Activated naive CD4-positive, alpha-beta T cell treated with Interleukin-2 at 50 U/mL for 16 hours (primary cell): ENCODE results near the gene ESRP2.

Source experiments
- DNase-seq: peaks from one replicate; pipeline ENCODE4 v3.0.0-alpha.2; 2020

ESRP2 gene

GRCh38 chr16:68236826-68237242 is 907 bp upstream of the ESRP2 start:
- DNase-seq = no peak

GRCh38 chr16:68236137-68236825 is 354 bp upstream of the ESRP2 start:
- peak; percentile 40 for DNase-seq

- no peak for DNase-seq
These were observed 630 bp downstream of the ESRP2 start for GRCh38 chr16:68235108-68235886.

GRCh38 chr16:68234188-68235107 is 1.5 kb downstream of the ESRP2 start:
- DNase-seq = no peak

DNA sequence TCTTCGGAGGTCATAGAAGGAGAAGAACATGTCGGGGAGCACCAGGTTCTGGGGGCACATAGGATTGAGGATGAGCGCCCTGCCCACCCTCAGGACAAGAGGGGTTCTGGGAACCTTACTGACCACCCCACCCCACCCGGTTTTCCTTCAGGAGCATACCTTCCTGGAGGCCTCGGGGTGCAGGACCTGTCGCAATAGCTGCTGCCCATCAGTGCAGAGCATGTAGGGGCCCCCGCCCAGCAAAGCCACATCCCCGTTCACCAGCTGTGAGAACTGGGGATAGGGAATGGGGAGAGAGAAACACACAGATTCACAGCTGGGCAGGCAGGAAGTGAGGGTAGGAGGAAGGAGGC is 2.1 kb downstream of the ESRP2 start:
- no peak for DNase-seq

- no peak for DNase-seq
These were observed 2.7 kb downstream of the ESRP2 start for GRCh38 chr16:68233085-68233834.

DNA sequence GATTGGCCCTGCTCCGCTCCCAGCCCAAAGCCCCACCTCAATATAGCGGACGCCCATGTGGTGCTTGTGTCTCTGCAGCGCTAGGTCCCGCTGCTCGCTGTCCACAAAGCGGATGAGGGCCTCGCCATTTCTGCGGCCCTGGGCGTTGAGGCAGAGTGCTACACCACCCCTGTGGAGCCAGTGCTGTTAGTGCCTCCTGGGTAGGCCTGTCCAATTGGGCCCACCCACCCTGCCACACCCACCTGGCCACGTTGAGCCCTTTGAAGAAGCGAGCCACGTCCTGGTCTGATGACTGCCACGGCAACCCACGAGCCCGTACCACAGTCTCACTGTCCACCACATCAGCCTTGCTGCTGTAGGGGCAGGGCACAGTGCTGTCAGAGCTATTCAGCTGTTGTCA is 3.6 kb downstream of the ESRP2 start:
- DNase-seq = no peak

DNA sequence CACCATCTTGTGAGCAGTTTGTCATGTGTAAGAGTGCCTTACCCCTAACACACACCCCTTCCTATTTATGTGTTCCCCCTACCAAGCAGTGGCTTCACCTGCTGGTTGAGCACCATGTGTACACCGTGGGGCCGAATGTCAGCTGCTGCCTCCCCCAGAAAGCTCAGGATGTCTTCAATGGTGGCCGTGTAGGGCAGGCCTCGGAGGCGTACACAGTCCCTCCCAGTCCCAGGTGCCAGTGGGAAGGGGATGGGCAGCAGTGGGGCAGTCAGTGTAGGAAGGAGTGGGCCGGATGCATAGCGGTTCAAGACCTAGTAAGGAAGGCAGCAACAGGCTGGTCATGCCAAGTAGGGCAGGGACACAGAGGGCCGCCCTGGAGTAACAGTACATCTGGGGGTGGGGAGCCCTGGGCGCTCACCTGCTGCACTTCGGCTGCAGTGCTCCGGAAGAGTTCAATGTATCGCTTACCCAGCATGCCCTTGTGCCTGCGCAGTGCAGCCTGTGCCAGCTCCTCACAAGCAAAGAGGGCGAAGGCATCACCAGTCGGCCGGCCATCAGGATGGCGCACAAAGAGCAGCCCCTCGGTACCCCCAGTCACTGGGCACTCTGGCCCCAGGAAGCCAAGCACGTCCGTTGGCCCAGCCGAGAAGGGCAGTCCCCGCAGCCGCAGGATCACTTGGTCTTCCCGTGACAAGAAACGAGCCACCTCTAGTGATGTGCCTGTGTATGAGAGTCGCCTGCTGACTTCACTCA is 4.4 kb downstream of the ESRP2 start:
- no peak for DNase-seq

GRCh38 chr16:68230956-68231355 is 5.0 kb downstream of the ESRP2 start:
- DNase-seq = no peak

DNA sequence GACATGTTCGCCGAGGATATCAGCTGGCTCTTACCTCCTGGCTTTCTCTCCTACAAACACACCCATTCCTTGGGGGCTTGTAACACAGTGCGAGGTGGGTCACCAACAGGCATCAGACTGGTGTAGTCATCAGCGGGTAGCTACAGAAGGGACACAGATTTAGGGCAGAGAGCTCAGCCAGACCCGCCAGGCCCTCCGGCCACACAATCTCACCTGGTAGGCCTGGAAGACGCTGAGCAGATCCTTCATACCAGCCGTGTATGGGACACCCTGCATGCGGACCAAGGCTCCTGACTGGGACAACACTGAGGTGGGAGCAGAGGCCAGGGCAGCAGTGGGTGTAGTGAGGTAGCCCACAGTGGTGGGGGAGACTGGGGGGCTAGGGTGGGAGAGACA is 5.8 kb downstream of the ESRP2 start:
- no peak for DNase-seq

DNA sequence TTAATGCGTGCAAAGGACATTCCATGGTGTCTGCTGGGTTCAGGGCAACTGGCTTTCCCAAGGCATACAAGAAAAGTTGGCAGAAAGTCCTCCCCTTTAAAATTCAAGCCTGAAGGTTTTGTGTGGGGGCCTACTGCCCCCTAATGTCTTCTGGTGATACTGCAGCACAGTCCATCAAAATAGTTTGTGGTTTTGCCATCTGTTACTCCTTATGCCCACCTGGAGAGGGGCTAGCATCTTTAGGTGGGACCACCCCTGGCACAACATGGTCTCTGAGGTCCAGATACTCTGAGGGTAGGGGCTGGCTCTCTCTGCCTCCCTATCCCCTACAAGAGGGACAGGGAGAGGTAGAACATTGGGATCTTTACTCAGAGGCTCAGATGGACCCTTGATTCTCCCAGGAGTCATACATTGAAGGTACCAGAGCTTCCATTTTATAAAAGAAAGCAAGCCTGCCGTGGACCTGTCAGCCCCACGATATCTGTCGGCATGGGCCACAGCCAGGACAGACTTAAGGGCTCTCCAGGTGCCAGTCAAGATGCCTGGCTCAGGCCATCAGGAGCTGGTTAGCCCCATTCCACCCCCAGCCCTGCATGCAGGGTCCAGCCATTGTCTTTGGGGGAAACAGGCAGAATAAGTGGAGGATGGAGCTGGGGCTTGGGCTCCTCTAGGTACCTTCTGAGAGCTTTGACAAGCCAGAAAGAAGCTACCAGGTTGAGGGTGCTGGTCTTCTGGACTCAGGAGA is 6.3 kb downstream of the ESRP2 start:
- peak; percentile 50 for DNase-seq

- DNase-seq = no peak
These were observed 7.3 kb downstream of the ESRP2 start for GRCh38 chr16:68228652-68229051.

DNA sequence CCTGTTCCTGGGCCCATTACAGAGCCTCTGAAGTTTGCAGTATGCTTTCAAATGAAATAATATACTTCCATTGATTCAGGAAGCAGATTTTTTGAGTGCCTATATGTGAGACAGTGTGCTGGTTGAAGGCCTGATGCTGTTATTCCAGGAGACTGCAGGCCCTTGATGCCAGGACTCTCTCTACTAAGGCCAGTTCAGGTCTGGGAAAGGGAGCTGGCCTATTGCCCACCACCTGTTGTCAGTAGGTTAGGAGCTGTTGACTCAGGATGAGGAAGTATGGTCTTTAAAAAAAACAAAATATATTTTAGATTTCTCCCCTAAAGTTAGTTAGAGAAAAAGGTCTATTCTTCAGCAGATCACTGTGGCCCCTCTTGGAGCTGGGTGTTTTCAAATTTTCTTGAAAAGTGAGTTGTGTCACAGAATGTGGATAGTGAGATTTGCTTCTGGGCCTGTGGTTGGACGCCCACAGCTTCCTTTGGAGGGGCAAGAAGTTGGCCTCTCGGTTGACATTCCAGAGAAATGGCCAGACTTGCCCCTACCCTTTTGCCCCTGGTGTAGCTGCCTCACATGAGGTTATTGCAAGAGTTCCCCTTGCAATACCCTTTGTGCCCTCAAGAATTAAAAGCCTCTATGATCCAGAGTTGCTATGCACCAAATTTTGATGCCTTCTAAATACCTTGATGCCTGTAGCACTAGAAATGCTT is 7.9 kb downstream of the ESRP2 start:
- DNase-seq = no peak

GRCh38 chr16:68227183-68227793 is 8.6 kb downstream of the ESRP2 start:
- no peak for DNase-seq

- DNase-seq = no peak
These were observed 9.8 kb downstream of the ESRP2 start for GRCh38 chr16:68226116-68226515.

DNA sequence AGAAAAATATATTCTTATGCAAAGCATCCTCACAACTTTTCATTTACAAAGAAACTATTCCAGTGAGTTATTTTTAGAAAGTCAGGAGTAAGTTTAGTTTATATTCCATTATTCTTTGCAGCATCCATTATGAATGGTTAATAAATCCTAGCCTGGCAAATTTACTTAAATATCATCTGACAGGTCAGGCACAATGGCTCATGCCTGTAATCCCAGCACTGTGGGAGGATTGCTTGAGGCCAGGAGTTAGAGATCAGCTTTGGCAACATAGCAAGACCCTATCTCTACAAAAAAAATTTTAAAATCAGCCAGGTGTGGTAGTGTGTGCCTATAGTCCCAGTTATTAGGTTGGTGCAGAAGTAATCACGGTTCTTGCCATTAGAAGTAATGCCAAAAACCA is 12.9 kb downstream of the ESRP2 start:
- DNase-seq = no peak

GRCh38 chr16:68219725-68220351 is 16.1 kb downstream of the ESRP2 start:
- no peak for DNase-seq

- DNase-seq = no peak
These were observed 18.4 kb downstream of the ESRP2 start for GRCh38 chr16:68217506-68217905.

GRCh38 chr16:68216240-68216639 is 19.7 kb downstream of the ESRP2 start:
- no peak for DNase-seq

DNA sequence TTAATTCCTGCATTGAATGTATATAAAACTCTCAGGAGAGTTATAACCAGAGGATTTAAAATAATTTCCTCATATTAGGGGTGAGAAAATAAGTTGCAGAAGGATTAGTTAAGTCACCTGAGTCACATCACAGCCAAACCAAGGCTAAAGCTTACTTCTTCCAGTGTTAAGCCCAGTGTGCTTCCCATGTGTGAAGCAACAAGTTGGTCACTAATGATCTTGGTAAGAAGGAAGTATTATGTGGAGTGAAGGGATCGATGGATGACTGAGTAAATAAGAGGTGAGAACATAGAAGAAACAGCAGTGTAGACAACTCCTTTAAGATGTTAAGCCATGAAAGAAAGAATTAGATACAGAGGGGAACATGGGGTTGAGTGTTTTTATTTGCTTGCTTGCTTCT is 20.6 kb downstream of the ESRP2 start:
- DNase-seq = no peak
